GM19043 (cell line): ENCODE measurements around the gene ZNF630.
"Not testable (repeated sequence)": the region's sequence is repeated elsewhere in the genome, so short reads cannot be mapped to it uniquely, and the experiment has no call there.

ENCODE experiments used
- ATAC-seq: cut with Tn5 transposase; IDR thresholded peaks from one replicate; pipeline ENCODE4 v1.9.1; 2021; ENCODE audit warnings: low read depth; ENCODE audit not compliant: unreplicated experiment

Gene ZNF630

GRCh38 chrX:48071064-48071985, at the start of gene ZNF630:
ZNF630 (minus strand) TSS chrX:48071640; CDS start chrX:48066886, 4,754 bp downstream.
- peak; percentile 77 for ATAC-seq

- no peak for ATAC-seq
Observed at GRCh38 chrX:48107717-48108116, 36.3 kb upstream of the ZNF630 start.

GRCh38 chrX:48102874-48103374, 31.5 kb upstream of the ZNF630 start:
- ATAC-seq: no peak

GRCh38 chrX:48101443-48101842, 30.0 kb upstream of the ZNF630 start:
- ATAC-seq: no peak

GRCh38 chrX:48092558-48092957, 21.1 kb upstream of the ZNF630 start:
- ATAC-seq: not testable (repeated sequence)

DNA sequence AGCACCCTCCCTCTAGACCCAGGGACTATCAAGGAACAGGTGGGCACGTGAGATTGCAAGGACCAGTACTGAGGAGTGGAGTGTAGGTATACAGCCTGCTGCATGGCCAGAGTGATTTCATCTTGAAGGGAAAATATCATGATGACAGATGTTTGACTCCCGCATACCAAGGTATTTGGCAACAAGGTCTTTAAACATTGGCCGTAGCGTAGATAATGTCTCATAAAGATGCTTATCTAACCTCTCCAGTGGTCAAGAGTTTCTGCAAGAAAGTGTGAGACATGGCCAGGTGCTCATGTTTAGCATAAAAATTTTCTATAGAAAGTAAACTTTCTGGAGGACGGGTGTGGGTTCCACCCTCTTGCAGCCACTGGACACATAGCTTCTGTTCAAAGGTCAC, 18.7 kb upstream of the ZNF630 start:
- ATAC-seq: no peak

GRCh38 chrX:48086082-48086481, 14.6 kb upstream of the ZNF630 start:
- no peak for ATAC-seq

DNA sequence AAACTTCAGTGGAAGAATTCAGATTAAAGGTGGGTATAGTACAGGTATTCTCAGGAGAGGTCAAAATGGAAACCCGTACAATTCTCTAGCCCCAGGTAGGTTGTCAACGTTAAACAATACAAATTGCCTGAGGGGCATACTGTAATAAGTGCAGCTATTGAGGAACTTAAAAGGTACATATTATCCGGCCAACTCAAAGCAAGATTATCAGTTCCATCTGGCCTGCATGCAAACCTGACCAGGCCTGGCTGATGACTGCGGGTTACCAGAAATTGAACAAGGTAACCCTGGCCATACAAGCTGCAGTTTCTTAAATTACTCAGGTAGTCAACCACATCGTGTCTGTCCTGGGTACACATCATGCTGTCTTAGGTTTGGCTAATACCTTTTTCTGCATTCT, 12.3 kb upstream of the ZNF630 start:
- no peak for ATAC-seq

GRCh38 chrX:48083212-48083611, 11.8 kb upstream of the ZNF630 start:
- ATAC-seq: no peak

DNA sequence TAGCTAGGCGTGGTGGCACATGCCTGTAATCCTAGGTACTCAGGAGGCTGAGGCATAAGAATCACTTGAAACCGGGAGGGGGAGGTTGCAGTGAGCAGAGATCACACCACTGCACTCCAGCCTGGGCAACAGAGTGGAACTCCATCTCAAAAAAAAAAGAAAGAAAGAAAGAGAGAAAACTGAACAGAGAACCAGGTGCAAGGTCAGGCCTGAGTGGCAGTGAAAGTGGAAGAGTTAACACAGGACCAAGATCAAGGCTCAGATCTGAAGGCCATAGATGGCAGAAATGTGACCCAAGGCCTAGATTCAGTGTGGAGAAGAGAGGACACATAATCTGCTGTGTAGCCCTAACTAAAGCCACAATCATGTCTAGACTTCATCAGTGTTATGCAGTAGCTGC, 4.9 kb upstream of the ZNF630 start:
- peak; percentile 64 for ATAC-seq

- no peak for ATAC-seq
Observed at GRCh38 chrX:48071986-48072605, 656 bp upstream of the ZNF630 start.

DNA sequence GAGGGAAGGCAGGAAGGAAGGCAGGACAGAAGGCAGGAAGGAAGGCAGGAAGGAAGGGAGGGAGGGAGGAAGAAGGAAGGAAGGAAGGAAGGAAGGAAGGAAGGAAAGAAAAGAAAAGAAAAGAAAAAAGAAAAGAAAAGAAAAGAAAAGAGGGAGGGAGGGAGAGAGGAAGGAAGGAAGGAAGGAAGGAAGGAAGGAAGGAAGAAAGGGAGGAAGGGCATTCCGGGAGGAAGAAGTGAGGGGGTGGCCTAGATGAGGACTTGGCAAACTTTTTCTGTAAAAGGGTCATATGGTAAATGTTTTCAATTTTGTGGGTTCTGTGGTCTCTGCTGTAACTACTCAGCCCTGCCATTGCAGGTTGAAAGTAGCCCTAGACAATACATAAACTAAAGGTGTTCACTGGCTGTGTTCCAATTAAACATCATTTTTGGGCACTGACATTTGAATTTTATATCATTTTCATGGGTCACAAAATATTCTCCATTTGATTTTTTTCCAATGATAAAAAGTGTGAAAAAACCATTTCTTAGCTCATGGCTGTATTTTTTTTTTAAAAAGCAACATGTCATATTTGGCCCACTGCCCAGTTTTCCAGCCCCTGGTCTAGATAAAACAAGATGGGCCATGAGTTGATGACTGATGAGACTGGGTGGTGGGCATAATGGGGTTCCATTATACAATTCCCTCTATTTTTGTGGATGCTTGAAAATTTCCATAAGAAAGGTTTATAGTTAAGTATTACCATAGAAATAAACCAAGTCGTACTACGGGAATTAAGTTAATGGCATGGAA, 3.1 kb downstream of the ZNF630 start:
- no peak for ATAC-seq

DNA sequence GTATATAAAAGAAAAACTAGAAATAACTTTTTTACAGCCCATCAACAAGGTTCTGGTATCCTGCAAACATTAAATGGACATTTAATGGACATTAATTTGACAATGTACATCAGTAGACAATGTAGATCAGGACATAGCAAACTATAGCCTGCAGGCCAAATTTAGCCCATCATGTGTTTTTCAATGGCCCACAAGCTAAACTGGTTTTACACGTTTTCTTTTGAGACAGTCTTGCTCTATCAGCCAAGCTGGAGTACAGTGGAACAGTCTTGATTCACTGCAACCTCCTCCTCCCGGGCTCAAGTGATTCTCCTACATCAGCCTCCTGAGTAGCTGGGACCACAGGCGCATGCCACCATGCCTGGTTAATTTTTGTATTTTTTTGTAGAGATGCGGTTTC, 7.2 kb downstream of the ZNF630 start:
- ATAC-seq: no peak

DNA sequence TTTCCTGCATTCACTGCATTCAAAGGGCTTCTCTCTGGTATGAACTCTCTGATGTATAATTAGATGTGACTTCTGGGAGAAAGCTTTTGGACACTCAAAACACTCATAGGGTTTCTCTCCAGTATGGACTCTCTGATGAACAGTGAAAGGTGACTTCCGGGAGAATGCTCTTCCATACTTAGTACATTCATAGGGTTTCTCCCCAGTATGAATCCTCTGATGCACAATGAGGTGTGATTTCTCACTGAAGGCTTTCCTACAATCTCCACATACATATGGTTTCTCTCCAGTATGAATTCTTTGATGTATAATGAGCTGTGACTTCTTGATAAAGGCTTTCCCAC, 12.2 kb downstream of the ZNF630 start:
- no peak for ATAC-seq

- ATAC-seq: no peak
Observed at GRCh38 chrX:48058621-48059295, 12.7 kb downstream of the ZNF630 start.

DNA sequence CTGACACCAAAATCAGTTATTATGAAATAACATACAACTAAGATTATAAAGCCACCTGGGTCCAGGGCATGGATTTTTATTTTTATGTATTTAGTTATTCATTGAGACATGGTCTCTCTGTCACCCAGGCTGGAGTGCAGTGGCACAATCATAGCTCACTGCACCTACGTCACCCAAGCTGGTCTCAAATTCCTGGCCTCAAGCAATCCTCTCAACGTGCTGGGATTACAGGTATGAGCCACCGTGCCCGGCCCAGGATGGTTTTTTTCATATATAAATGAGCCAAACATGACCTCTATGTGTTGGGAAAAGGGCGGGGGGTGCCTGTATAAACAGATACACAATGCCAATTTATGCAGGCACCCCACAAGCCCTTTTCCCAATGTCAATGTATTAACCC, 24.6 kb downstream of the ZNF630 start:
- ATAC-seq: no peak

- no peak for ATAC-seq
Observed at GRCh38 chrX:48045410-48046311, 25.8 kb downstream of the ZNF630 start.

- no peak for ATAC-seq
Observed at GRCh38 chrX:48043056-48043455, 28.4 kb downstream of the ZNF630 start.

GRCh38 chrX:48035891-48036290, 35.5 kb downstream of the ZNF630 start:
- no peak for ATAC-seq
